Astrocyte (in vitro differentiated cells and primary cell): ENCODE data around the gene ZDHHC4.

Experiments used
- EZH2 ChIP-seq: IDR thresholded peaks from 2 replicates; pipeline ENCODE4 v1.6.1; 2012; ENCODE audit warnings: mild to moderate bottlenecking, low read length, inconsistent platforms; ENCODE audit not compliant: insufficient read depth
- TF ChIP-seq, protein P1 (sequence below): IDR thresholded peaks from 2 replicates; pipeline ENCODE4 v1.5.1; 2011; ENCODE audit warnings: low read depth, mild to moderate bottlenecking, inconsistent platforms, low read length, moderate library complexity; ENCODE audit not compliant: insufficient read depth

GRCh38 chr7:6590645-6591110, 13.4 kb downstream of the ZDHHC4 start:
- TF ChIP-seq, protein P1, sequence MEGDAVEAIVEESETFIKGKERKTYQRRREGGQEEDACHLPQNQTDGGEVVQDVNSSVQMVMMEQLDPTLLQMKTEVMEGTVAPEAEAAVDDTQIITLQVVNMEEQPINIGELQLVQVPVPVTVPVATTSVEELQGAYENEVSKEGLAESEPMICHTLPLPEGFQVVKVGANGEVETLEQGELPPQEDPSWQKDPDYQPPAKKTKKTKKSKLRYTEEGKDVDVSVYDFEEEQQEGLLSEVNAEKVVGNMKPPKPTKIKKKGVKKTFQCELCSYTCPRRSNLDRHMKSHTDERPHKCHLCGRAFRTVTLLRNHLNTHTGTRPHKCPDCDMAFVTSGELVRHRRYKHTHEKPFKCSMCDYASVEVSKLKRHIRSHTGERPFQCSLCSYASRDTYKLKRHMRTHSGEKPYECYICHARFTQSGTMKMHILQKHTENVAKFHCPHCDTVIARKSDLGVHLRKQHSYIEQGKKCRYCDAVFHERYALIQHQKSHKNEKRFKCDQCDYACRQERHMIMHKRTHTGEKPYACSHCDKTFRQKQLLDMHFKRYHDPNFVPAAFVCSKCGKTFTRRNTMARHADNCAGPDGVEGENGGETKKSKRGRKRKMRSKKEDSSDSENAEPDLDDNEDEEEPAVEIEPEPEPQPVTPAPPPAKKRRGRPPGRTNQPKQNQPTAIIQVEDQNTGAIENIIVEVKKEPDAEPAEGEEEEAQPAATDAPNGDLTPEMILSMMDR = no peak
- no peak for TF ChIP-seq EZH2
